GM12878 (cell line): ENCODE data around the gene RTCB. TPM values are rescaled to one million over a fixed set of nuclear protein-coding genes. Genes with fewer than 3 reads are reported as not detected.
"Not testable (repeated sequence)": the region's sequence is repeated elsewhere in the genome, so short reads cannot be mapped to it uniquely, and the experiment has no call there.

Experiments used
- ATAC-seq: fragments of 200-7000 bp; cut with Tn5 transposase; 3 replicates; pipeline ENCODE4 v1.9.1; 2020; ENCODE audit warnings: mild to moderate bottlenecking, moderate library complexity
- BruUV-seq: library from RNA; stranded (reverse); fragments of 400-500 nt; replicated peaks from 2 replicates; lab custom pipeline; 2021; lab: Mats Ljungman, UMichigan
- CTCF ChIA-PET: fragments of 300-600 bp; sonication (Branson Sonifier 250); formaldehyde crosslinking; extraction: SDS; loops from one replicate; lab custom pipeline; 2021; ENCODE audit warnings: inconsistent platforms; lab: Yijun Ruan, JAX
- POLR2A ChIA-PET: fragments of 350-600 bp; formaldehyde crosslinking; extraction: SDS; loops from one replicate; lab custom pipeline; 2021; ENCODE audit warnings: inconsistent platforms; lab: Charles Lee
- RAD21 ChIA-PET: fragments of 300-600 bp; sonication (Branson Sonifier 250); formaldehyde crosslinking; loops from one replicate; lab custom pipeline; 2023; ENCODE audit warnings: antibody characterized with exemption; ENCODE audit not compliant: unreplicated experiment; lab: Charles Lee
- SMC1A ChIA-PET: fragments of 300-600 bp; sonication (Branson Sonifier 250); formaldehyde crosslinking; loops from one replicate; lab custom pipeline; 2023; ENCODE audit not compliant: unreplicated experiment, uncharacterized antibody; lab: Charles Lee
- DNase-seq: peaks from one replicate; pipeline ENCODE4 v3.0.0-alpha.2; 2011; ENCODE audit warnings: low read depth, low spot score
- FAIRE-seq: peaks from 3 replicates; lab custom pipeline; 2011; peaks lifted over from hg19 to GRCh38; lab: Jason Lieb, UNC
- H2AFZ ChIP-seq: 2 replicates; pipeline ENCODE4 v1.6.0; 2011; ENCODE audit warnings: low read depth, low read length, control low read depth; ENCODE audit not compliant: control insufficient read depth
- H3K27ac ChIP-seq: 2 replicates; pipeline ENCODE4 v1.5.1; 2011; ENCODE audit warnings: control low read depth; ENCODE audit not compliant: control insufficient read depth, insufficient read depth
- H3K27me3 ChIP-seq, 2 experiments: replicated peaks in 1 of 2; 2 replicates each; pipeline versions ENCODE4 v1.6.0 to v1.6.1; 2011; ENCODE audit warnings: low read length in 1 of 2; ENCODE audit not compliant: control insufficient read depth in 2 of 2, insufficient read depth in 2 of 2
- H3K36me3 ChIP-seq, 2 experiments: 2 replicates each; pipeline ENCODE4 v1.5.1; 2011; ENCODE audit warnings: low read length in 1 of 2; ENCODE audit not compliant: control insufficient read depth in 2 of 2, insufficient read depth in 2 of 2
- H3K4me1 ChIP-seq: 2 replicates; pipeline ENCODE4 v1.6.1; 2011; ENCODE audit warnings: mild to moderate bottlenecking, low read length, moderate library complexity, mixed read lengths; ENCODE audit not compliant: control insufficient read depth, insufficient read depth
- H3K4me2 ChIP-seq: 2 replicates; pipeline ENCODE4 v1.6.0; 2011; ENCODE audit warnings: control low read depth; ENCODE audit not compliant: control insufficient read depth, insufficient read depth
- H3K4me3 ChIP-seq: fragments of 200-600 bp; sonication (generic); 2 replicates; pipeline ENCODE4 v1.5.1; 2016
- H3K79me2 ChIP-seq: 2 replicates; pipeline ENCODE4 v1.6.0; 2011; ENCODE audit warnings: low read length; ENCODE audit not compliant: control insufficient read depth, insufficient read depth
- H3K9ac ChIP-seq: 2 replicates; pipeline ENCODE4 v1.8.0; 2011; ENCODE audit warnings: low read length, control low read depth, mixed read lengths; ENCODE audit not compliant: control insufficient read depth, insufficient read depth
- H3K9me3 ChIP-seq: replicated peaks from 3 replicates; pipeline ENCODE4 v1.5.1; 2011; ENCODE audit warnings: mild to moderate bottlenecking, low read length; ENCODE audit not compliant: control insufficient read depth, insufficient read depth
- H4K20me1 ChIP-seq: 2 replicates; pipeline ENCODE4 v1.6.0; 2011; ENCODE audit not compliant: control insufficient read depth, insufficient read depth
- BCL11A ChIP-seq: IDR thresholded peaks from 2 replicates; pipeline ENCODE4 v1.6.1; 2011; ENCODE audit warnings: low read depth, low read length
- BRCA1 ChIP-seq: IDR thresholded peaks from 2 replicates; pipeline ENCODE4 v1.6.1; 2011; ENCODE audit warnings: low read depth, low read length, improper control_type of control experiment
- HDGF ChIP-seq: fragments of 450-650 bp; IDR thresholded peaks from 2 replicates; pipeline ENCODE4 v1.6.1; 2016; ENCODE audit warnings: antibody characterized with exemption
- IRF3 ChIP-seq: fragments of 450-650 bp; IDR thresholded peaks from 2 replicates; pipeline ENCODE4 v1.6.1; 2014; ENCODE audit warnings: mild to moderate bottlenecking
- MEF2B ChIP-seq: fragments of 450-650 bp; IDR thresholded peaks from 2 replicates; pipeline ENCODE4 v1.6.1; 2018; ENCODE audit warnings: mild to moderate bottlenecking, moderate library complexity; ENCODE audit not compliant: partially characterized antibody, poor library complexity, severe bottlenecking
- ZBTB11 ChIP-seq: fragments of 450-650 bp; formaldehyde crosslinking; IDR thresholded peaks from 2 replicates; pipeline ENCODE4 v1.5.0; 2022; ENCODE audit warnings: mild to moderate bottlenecking, missing genetic modification characterization
- WGBS: methylation state at CpG from one replicate; pipeline ENCODE4 v1.1.6; 2016; ENCODE audit warnings: low lambda C conversion rate; ENCODE audit not compliant: insufficient replicate concordance, insufficient coverage; ENCODE audit errors: missing lambda C conversion rate; 5-methylcytosine and 5-hydroxymethylcytosine counted together
- in situ Hi-C: fragments of 300-500 bp; cut with MboI; formaldehyde crosslinking; loops from 9 replicates; pipeline ENCODE4 v1.14.3; 2018; ENCODE audit warnings: mixed read lengths
- intact Hi-C: fragments of 100-400 bp; cut with micrococcal nuclease; formaldehyde crosslinking; loops from one replicate; pipeline ENCODE4 v1.14.2; 2022; ENCODE audit not compliant: unreplicated experiment
- polyA plus RNA-seq, 11 experiments: library from polyadenylated mRNA; depleted of rRNA in 4 of 11; unstranded in 6 of 11; stranded (reverse) in 5 of 11; fragments of >200 nt; fragmentation: Nextera tagmentation in 4 of 11; fragmentation: Illumina TruSeq in 1 of 11; extraction: Ambion mirVana in 4 of 11; extraction: Trizol in 1 of 11; gene quantifications; 1 replicate in 1 of 11; 2 replicates in 10 of 11; pipeline versions ENCODE4 v1.2.1 to v1.2.3, GENCODE V29; 2011 to 2016; ENCODE audit warnings: inconsistent platforms in 2 of 11, missing spikeins in 2 of 11, low read depth in 1 of 11
- total RNA-seq, 4 experiments: library from RNA; depleted of rRNA in 3 of 4; stranded (reverse); fragments of >200 nt in 3 of 4; fragmentation: Illumina TruSeq in 1 of 4; extraction: Trizol in 1 of 4; gene quantifications; 2 replicates each; pipeline versions ENCODE4 v1.2.1 to v1.2.3, GENCODE V29; 2013 to 2021

The RTCB gene
- total and polyA plus RNA-seq, 10 of the 15 experiments (the other 5 are each of a cell fraction or from before 2014, with no cell fraction given): 88.4 to 203 (median 106) TPM

DNA sequence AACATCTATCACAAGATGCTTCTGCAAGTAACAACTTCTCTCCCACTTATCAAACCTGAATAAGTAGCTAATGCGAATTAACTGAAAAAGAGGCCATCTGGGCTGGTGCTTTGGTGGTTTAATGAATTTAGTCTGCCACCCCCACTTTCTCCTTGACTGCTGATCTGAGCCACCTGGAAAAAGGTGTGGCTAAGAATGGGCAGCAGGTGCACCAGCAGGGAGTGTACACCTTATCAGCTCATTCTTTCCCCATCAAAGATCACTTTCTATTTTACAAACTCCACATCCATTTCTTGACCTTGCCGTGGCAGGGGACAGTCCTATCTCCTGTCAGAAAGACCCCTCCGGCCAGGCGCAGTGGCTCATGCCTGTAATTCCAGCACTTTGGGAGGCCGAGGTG, 47.8 kb downstream of the RTCB start (continued):
- TF ChIP-seq BCL11A (no peak), IRF3 (no peak)
- TF ChIP-seq, all 136 proteins: peak for 0

DNA sequence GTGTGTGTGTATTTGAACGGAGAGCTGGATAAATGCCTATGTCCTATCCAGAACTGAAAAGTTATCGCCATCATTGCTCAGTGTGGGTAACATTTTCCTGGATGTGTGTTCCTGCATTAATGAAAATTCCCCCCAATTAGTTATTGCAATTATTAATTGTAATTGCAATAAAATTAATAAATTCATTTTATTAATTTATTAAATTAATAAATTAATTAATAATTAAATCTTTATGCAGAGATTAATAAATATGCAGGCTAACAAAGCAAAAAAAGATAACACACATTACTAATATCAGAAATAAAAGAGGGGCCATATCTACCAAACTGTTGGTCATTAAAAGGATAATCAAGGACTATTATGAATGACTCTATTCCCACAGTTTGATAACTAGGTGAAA, 50.8 kb downstream of the RTCB start:
- in situ Hi-C loops (no loop called here), intact Hi-C loops (no loop called here)
- no peak overlapping the region for H3K4me3 ChIP-seq
- H2AFZ ChIP-seq: no peak overlapping the region
- DNase-seq (no peak), FAIRE-seq (no peak)
- ChIA-PET SMC1A (no interaction called here), RAD21 (no interaction called here)
- no TSS peak for BruUV-seq
- TF ChIP-seq HDGF: no peak
- no peak for TF ChIP-seq BRCA1
- TF ChIP-seq ZBTB11 (CRISPR knock-in tag): no peak
- TF ChIP-seq MEF2B: no peak
- TF ChIP-seq, all 136 proteins: peak for 0
- H3K9me3 ChIP-seq: no peaks in the 10 kb centered on the region
- no peaks in the 10 kb centered on the region for H3K79me2 ChIP-seq
- ATAC-seq: no peak
- H3K9ac ChIP-seq: no peak overlapping the region
- ChIA-PET CTCF (no interaction called here), POLR2A (no interaction called here)
- H3K27ac ChIP-seq: no peak overlapping the region
- H3K4me2 ChIP-seq: no peak overlapping the region
- 70% methylated on average over 2 of the region's 2 CpGs for WGBS
- no peaks in the 10 kb centered on the region for H3K4me1 ChIP-seq
- no peaks in the 10 kb centered on the region for H4K20me1 ChIP-seq
- no peaks in the 10 kb centered on the region for H3K36me3 ChIP-seq
- H3K27me3 ChIP-seq: no peaks in the 10 kb centered on the region; a peak in 1 of 4 replicates

- H3K9ac ChIP-seq, RAD21 ChIA-PET, H3K27me3 ChIP-seq, H3K4me2 ChIP-seq, H3K4me1 ChIP-seq, intact Hi-C loops, H3K27ac ChIP-seq, SMC1A ChIA-PET, CTCF ChIA-PET, H3K4me3 ChIP-seq, BruUV-seq, H3K79me2 ChIP-seq, ATAC-seq, POLR2A ChIA-PET, DNase-seq, in situ Hi-C loops, H3K9me3 ChIP-seq, H2AFZ ChIP-seq, H3K36me3 ChIP-seq, FAIRE-seq, H4K20me1 ChIP-seq: not testable (repeated sequence)
- WGBS: 42% methylated on average over 11 of the region's 11 CpGs
Measured at GRCh38 chr22:32360096-32360495, 52.0 kb downstream of the RTCB start.
